BE2C (cell line): ENCODE data around the gene SAFB. TPM values are rescaled to one million over a fixed set of nuclear protein-coding genes. Genes with fewer than 3 reads are reported as not detected.

ENCODE experiments used
- DNase-seq: peaks from one replicate; pipeline ENCODE4 v3.0.0-alpha.2; 2020
- H3K27me3 ChIP-seq: fragments of 250-450 bp; sonication (Bioruptor Pico); 2 replicates; pipeline ENCODE4 v1.5.1; 2020; ENCODE audit warnings: mild to moderate bottlenecking
- H3K36me3 ChIP-seq: fragments of 250-450 bp; sonication (Bioruptor Pico); 2 replicates; pipeline ENCODE4 v1.5.1; 2020; ENCODE audit warnings: mild to moderate bottlenecking
- H3K4me1 ChIP-seq: fragments of 250-450 bp; sonication (Bioruptor Pico); 2 replicates; pipeline ENCODE4 v1.5.1; 2020
- H3K4me3 ChIP-seq: 2 replicates; pipeline ENCODE4 v1.5.1; 2011; ENCODE audit warnings: low read depth, low read length
- H3K9me3 ChIP-seq: fragments of 250-450 bp; sonication (Bioruptor Pico); 2 replicates; pipeline ENCODE4 v1.5.1; 2020
- polyA plus RNA-seq: library from polyadenylated mRNA; unstranded; fragments of >200 nt; gene quantifications from one replicate; pipeline ENCODE4 v1.2.1, GENCODE V29; 2012; ENCODE audit warnings: low read depth, missing spikeins; ENCODE audit not compliant: insufficient read length, insufficient read depth
- TF ChIP-seq, protein P1 (sequence below): IDR thresholded peaks from 2 replicates; pipeline ENCODE4 v1.5.1; 2012; ENCODE audit warnings: mild to moderate bottlenecking, low read depth, low read length

Gene SAFB
- 213 TPM for polyA plus RNA-seq

DNA sequence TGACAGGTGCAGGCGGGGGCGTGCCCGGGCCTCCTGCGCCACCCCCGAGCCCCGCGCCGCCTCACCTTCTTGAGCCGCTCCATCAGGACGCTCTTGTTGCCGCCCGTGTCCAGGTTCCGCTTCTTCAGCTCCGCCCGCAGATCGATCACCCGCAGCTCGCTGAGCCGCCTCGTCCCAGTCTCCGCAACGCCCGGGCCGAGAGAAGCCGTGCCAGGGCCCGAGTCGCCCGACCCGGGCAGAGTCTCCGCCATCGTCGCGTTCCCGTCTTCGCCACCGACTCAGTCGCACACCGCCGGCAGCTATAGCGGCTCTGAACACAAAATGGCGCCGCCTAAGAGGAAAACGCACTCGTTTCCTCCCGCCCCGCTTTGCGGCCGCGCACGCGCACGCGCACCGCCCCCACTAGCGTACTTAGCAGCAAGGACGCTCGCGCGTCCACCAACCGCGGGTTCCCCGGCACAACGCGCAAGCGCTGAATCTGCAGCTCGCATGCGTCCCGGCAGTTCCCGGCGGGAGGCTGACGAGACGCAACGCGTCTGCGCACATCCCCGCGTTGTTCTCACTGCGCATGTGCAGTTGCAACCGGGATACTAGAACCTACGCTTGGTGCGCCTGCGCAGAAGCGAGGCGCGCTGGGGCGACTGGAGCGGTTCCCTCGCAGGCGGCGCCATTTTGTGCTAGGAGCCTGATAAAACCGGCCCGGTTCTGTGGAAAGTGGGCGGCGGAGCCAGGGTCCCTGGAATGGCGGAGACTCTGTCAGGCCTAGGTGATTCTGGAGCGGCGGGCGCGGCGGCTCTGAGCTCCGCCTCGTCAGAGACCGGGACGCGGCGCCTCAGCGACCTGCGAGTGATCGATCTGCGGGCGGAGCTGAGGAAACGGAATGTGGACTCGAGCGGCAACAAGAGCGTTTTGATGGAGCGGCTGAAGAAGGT is at the start of gene SAFB, which contains the start of gene SAFB2:
SAFB (plus strand) TSS at position 619 of the 932 bp plus-strand sequence; CDS start at position 742, 123 bp downstream.
SAFB2 (minus strand) TSS at position 312 of the 932 bp plus-strand sequence; CDS start at position 251, 61 bp downstream.
- Histone ChIP-seq H3K4me1 (0 out of 2 replicates have a peak, but pooled peaks cover 3% of the 10 kb centered on the region), H3K36me3 (peaks cover 67% of the 10 kb centered on the region), H3K9me3 (no peaks in the 10 kb centered on the region), H3K27me3 (no peaks in the 10 kb centered on the region), H3K4me3 (peak within 1 kb of the TSS; percentile 100)
- TF ChIP-seq, protein P1, sequence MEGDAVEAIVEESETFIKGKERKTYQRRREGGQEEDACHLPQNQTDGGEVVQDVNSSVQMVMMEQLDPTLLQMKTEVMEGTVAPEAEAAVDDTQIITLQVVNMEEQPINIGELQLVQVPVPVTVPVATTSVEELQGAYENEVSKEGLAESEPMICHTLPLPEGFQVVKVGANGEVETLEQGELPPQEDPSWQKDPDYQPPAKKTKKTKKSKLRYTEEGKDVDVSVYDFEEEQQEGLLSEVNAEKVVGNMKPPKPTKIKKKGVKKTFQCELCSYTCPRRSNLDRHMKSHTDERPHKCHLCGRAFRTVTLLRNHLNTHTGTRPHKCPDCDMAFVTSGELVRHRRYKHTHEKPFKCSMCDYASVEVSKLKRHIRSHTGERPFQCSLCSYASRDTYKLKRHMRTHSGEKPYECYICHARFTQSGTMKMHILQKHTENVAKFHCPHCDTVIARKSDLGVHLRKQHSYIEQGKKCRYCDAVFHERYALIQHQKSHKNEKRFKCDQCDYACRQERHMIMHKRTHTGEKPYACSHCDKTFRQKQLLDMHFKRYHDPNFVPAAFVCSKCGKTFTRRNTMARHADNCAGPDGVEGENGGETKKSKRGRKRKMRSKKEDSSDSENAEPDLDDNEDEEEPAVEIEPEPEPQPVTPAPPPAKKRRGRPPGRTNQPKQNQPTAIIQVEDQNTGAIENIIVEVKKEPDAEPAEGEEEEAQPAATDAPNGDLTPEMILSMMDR = no peak
- DNase-seq = peak; percentile 99

DNA sequence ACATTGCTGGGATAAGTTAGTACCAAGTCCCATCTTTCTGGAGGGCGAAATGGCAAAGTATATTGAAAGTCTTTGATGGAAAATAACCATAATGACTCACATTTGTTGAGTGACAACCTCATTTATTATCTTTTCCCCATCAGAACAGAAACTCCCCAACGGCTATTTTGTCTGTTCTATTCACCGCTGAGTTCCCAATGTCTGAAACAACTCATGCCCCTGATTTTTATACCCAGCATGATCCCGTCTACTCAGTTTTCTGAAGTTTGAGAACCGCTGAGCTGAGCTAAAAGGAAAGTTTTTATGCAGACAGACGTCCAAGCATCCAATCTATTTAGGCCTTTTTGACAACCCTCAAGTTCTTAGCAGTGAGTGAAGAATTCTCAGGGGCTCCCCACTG is 47.3 kb upstream of the SAFB start:
- TF ChIP-seq, protein P1 = no peak
- no peaks in the 10 kb centered on the region for H3K27me3 ChIP-seq
- no peak for DNase-seq
- H3K4me1 ChIP-seq = no peaks in the 10 kb centered on the region
- no peaks in the 10 kb centered on the region; the same call in 1 of the 2 replicates for H3K9me3 ChIP-seq
- no peak overlapping the region for H3K4me3 ChIP-seq
- H3K36me3 ChIP-seq = no peaks in the 10 kb centered on the region

DNA sequence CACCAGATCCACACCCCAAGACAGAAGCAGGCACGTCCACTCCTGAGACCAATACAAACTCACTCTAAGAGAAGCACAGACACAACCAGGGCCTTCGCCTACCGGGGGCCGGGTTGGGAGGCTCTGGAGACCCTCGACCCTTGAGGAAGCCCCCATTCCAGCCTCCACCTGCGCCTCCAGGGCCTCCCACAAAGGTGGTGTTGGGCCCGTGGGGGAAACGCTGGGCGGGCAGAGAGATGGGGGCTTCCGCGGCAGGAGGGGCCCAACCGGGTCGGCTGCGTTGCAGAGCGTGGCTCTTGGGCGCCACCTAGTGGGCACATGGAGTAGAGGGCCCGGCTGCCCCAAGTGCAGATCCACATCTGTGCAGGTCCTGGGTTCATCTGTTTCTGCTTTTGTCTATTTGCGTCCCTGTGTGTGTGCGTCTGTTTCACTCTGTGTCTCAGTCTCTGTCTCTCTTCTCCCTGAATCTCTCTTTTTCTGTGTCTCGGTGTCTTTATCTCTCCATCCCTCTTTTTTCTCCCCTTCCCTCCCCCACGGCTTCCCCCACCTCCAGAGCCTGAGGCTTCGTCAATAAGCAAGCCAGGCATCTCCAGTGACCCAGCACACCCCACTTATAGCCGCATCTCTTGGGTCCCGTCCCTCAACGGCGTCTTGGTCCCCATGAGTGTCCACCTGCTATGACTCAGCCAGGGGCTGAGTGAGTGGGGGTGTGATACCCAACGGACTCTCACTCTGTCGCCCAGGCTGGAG is 44.6 kb upstream of the SAFB start:
- Histone ChIP-seq H3K27me3 (no peaks in the 10 kb centered on the region), H3K36me3 (no peaks in the 10 kb centered on the region), H3K4me1 (no peaks in the 10 kb centered on the region), H3K9me3 (no peaks in the 10 kb centered on the region), H3K4me3 (peak overlapping the region; percentile 33)
- peak; percentile 84 for DNase-seq
- TF ChIP-seq, protein P1 = peak; percentile 95

DNA sequence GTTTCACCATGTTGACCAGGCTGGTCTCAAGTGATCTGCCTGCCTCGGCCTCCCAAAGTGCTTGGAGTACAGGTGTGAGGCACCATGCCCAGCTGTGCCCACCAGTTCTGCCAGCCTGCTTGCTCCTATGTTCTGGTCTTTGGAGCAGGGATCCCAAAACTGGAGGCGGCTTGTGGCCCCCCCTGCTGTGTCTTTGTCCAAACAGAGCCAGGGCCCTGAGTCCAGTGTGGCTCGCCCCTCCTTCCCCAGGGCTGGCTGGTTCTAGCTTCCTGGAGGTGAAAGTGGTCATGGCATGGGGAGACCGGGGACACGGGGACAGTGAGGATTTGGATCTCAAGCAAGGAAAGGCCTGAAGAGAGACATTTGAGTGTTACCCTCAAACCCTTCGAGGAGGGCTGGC is 43.6 kb upstream of the SAFB start:
- no peaks in the 10 kb centered on the region for H3K4me1 ChIP-seq
- DNase-seq = no peak
- H3K36me3 ChIP-seq = no peaks in the 10 kb centered on the region
- no peak overlapping the region for H3K4me3 ChIP-seq
- no peaks in the 10 kb centered on the region for H3K9me3 ChIP-seq
- H3K27me3 ChIP-seq = no peaks in the 10 kb centered on the region
- TF ChIP-seq, protein P1 = no peak

DNA sequence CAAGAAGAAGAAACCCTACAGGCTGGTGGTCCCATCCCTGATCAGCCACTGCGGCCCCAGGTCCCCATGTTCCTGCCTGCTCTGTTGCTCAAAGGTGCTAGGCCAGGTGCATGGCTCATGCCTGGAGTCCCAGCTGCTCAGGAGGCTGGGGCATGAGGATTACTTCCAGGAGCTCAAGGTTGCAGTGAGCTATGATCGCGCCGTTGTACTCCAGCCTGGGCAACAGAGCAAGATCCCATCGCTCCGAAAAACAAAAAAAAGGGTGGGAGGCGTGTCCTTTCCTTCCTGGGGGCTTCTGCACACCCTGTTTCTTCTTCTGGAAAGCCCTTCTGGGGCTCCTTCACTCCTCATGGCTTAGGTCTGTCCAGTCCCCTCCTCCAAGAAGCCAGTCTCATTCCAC is 43.2 kb upstream of the SAFB start:
- TF ChIP-seq, protein P1 = no peak
- Histone ChIP-seq H3K4me3 (no peak overlapping the region), H3K36me3 (no peaks in the 10 kb centered on the region), H3K9me3 (no peaks in the 10 kb centered on the region), H3K27me3 (no peaks in the 10 kb centered on the region), H3K4me1 (no peaks in the 10 kb centered on the region)
- DNase-seq = no peak
